Vagina (tissue), 2 donors: Measurements from ENCODE around the gene TAF1B. TPM values are rescaled to one million over a fixed set of nuclear protein-coding genes. Genes with fewer than 3 reads are reported as not detected.

Source experiments
- DNase-seq, 2 donors: peaks; one replicate each; pipeline ENCODE4 v3.0.0-alpha.2; 2017; ENCODE audit errors: extremely low spot score in 2 of 2
- H3K27ac ChIP-seq: fragments of 200-600 bp; sonication (generic); one replicate; pipeline ENCODE4 v1.5.1; 2019
- H3K27me3 ChIP-seq: fragments of 200-600 bp; sonication (generic); one replicate; pipeline ENCODE4 v1.5.1; 2019
- H3K36me3 ChIP-seq, 2 donors: fragments of 200-600 bp; sonication (generic); one replicate each; pipeline ENCODE4 v1.5.1; 2017 to 2019
- H3K4me1 ChIP-seq: fragments of 200-600 bp; sonication (generic); one replicate; pipeline ENCODE4 v1.5.1; 2019
- H3K4me3 ChIP-seq, 2 donors: fragments of 200-600 bp; sonication (generic); 1 replicate in 1 of 2; 2 replicates in 1 of 2; pipeline ENCODE4 v1.5.1; 2016 to 2019
- H3K9me3 ChIP-seq: fragments of 200-600 bp; sonication (generic); one replicate; pipeline ENCODE4 v1.5.1; 2019
- CTCF ChIP-seq, 3 experiments: fragments of 450-650 bp in 2 of 3; fragments of 200-600 bp in 1 of 3; sonication (generic) in 1 of 3; IDR thresholded peaks; one replicate each; pipeline ENCODE4 v1.5.1; 2017 to 2019; ENCODE audit warnings: antibody characterized with exemption in 3 of 3, mild to moderate bottlenecking in 2 of 3, moderate library complexity in 2 of 3
- POLR2A ChIP-seq, 2 donors: fragments of 450-650 bp; IDR thresholded peaks; one replicate each; pipeline ENCODE4 v1.6.1; 2017; ENCODE audit warnings: antibody characterized with exemption in 2 of 2, mild to moderate bottlenecking in 2 of 2, moderate library complexity in 2 of 2
- POLR2AphosphoS5 ChIP-seq, 2 donors: sonication (generic); formaldehyde crosslinking; IDR thresholded peaks; one replicate each; pipeline ENCODE4 v1.9.0; 2017; ENCODE audit warnings: antibody characterized with exemption in 2 of 2, mild to moderate bottlenecking in 2 of 2, low read depth in 1 of 2; ENCODE audit not compliant: insufficient read depth in 1 of 2
- intact Hi-C: fragments of 100-400 bp; cut with DNase I; formaldehyde crosslinking; loops from one replicate; pipeline ENCODE4 v1.15.1; 2023
- total RNA-seq: library from RNA; depleted of rRNA; stranded (reverse); fragments of >200 nt; gene quantifications from one replicate; pipeline ENCODE4 v1.2.3, GENCODE V29; 2016

TAF1B gene
- total RNA-seq, 1 donor from 2014 or later, result 20.1 TPM

GRCh38 chr2:9982891-9983290 is 139.6 kb downstream of the TAF1B start:
- TF ChIP-seq CTCF (IDR thresholded peaks at IDR 0.05), result no peak
- TF ChIP-seq POLR2AphosphoS5 (IDR thresholded peaks at IDR 0.05; ENCODE audit: insufficient read depth in 1 of 2, low read depth in 1 of 2), result no peak
- TF ChIP-seq POLR2A (IDR thresholded peaks at IDR 0.05), result no peak
- no peaks in the 10 kb centered on the region for H3K36me3 ChIP-seq
- DNase-seq, result peak in 1 of 2 donors; percentile 81
- H3K4me3 ChIP-seq, result no peak overlapping the region
- H3K9me3 ChIP-seq, result no peaks in the 10 kb centered on the region
- H3K4me1 ChIP-seq, result peaks cover 19% of the 10 kb centered on the region
- no peaks in the 10 kb centered on the region for H3K27me3 ChIP-seq
- H3K27ac ChIP-seq, result peak overlapping the region; percentile 72
- intact Hi-C loops, result loop anchor here (5.0 kb wide), 1 partner anchor 59 kb away; the partner anchor contains the start of gene KLF11

GRCh38 chr2:9983401-9984216 is 140.3 kb downstream of the TAF1B start:
- intact Hi-C loops, result loop anchor here (5.0 kb wide), 1 partner anchor 59 kb away; the partner anchor contains the start of gene KLF11
- peak overlapping the region; percentile 72 for H3K27ac ChIP-seq

More at GRCh38 chr2:9983401-9984216, 140.3 kb downstream of the TAF1B start:
- no peak overlapping the region for H3K4me3 ChIP-seq
- no peaks in the 10 kb centered on the region for H3K9me3 ChIP-seq
- no peak for TF ChIP-seq POLR2A (IDR thresholded peaks at IDR 0.05)
- no peak for TF ChIP-seq CTCF (IDR thresholded peaks at IDR 0.05)
- TF ChIP-seq POLR2AphosphoS5 (IDR thresholded peaks at IDR 0.05; ENCODE audit: insufficient read depth in 1 of 2, low read depth in 1 of 2), result no peak
- peaks cover 19% of the 10 kb centered on the region for H3K4me1 ChIP-seq
- no peaks in the 10 kb centered on the region for H3K36me3 ChIP-seq
- no peaks in the 10 kb centered on the region for H3K27me3 ChIP-seq
- DNase-seq, result peak in 1 of 2 donors; percentile 60

Other genes starting within 250 kb of the TAF1B start
- 173 TPM for gene YWHAQ, start 212.5 kb upstream of the TAF1B start, total RNA-seq
- gene GRHL1, start 108.2 kb downstream of the TAF1B start, total RNA-seq, result 126 TPM
- 30.4 TPM for gene KLF11, start 200.1 kb downstream of the TAF1B start, total RNA-seq
- gene CYS1, start 236.9 kb downstream of the TAF1B start, total RNA-seq, result 13.5 TPM